ENCODE data around the gene ELMO3. TPM values are rescaled to one million over a fixed set of nuclear protein-coding genes. Genes with fewer than 3 reads are reported as not detected.
A peak's percentile ranks its signal among the peaks of the same experiment; 100 is the strongest.

ELMO3 gene
- polyA plus RNA-seq, 1 donor: 4.7 TPM

DNA sequence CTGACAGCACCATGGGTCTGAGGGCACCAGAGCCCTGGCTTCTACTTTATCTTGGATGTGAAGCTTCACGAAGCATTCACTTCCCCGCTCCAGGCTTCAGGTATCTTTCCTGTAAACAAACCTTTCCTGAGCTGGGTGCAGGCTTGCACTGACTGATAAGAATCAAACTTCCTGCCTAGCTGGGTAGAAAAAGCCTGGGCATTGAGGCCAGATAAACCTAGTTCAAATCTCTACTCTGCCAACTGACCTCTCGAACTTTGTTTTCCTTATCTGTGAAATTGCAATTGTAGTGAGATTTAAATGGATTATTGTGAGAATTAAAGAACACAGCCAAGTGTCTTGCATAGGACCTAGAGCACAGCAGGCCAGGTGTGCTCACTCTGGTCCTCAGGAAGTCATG is 25.1 kb downstream of the ELMO3 start:
- no peak for DNase-seq

DNA sequence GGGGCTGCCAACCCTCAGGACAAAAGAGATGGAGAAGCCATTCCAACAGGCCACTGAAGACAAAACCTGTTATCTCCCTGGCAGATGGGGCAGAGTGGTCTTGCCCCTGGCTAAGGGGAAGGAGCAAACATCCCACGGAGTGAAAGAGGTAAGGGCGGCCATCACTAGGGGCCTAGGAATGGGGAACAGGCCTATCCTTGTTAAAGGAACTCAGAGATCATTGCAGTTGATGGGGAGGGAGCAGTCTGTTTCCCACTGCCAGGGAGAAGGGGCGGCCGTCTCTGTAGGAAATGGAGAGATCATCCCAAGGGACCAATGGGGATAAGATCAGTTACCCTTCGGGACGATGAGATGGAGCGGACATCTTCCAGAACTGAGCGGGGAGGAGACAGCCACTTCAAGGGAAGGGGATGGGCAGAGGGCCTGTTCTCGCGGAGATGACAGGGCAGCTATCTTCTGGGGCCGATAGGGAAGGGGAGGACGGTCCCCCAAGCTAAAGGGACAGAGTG is 27.4 kb downstream of the ELMO3 start:
- no peak for DNase-seq

DNA sequence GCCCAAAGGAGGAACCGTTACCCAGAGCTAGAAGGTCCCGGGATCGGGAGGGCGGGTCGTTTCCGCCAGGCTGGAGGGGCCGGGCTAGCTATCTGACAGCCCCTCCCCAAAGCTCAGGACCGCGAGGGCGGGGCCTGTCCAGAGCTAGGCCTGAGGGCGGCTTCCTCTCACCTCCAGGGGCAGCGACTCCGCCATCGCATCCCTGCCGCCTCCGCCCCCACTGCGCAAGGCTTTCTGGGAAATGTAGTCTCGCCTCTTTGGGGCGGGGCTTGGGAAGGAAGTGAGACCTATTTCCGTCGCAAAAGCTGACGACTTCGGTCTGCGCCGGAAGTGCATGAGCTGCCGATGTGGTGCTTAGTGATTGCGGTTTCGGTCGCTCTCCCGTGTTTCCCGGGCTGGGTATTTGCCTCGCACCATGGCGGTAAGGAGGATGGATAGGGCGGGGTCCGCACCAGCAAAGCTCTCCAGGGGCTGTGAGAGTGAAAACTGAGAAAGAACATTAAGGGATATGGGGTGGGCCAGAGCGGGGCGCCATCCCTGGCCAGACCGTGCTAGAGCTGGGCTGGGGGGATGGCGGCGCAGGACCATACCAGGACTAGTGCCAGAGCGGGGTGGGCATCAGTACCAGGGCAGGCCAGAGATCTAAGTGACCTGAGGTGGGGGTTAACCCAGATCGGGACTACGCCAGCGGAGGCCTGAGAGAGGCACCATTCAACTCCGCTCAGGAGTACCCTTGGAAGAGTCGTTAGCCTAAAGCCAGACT is 28.1 kb downstream of the ELMO3 start, which contains the start of gene TMEM208:
TSS of gene TMEM208 (plus strand) at position 327 of the 763 bp plus-strand sequence. CDS start at position 416, 89 bp downstream.
- peak; percentile 99 for DNase-seq

DNA sequence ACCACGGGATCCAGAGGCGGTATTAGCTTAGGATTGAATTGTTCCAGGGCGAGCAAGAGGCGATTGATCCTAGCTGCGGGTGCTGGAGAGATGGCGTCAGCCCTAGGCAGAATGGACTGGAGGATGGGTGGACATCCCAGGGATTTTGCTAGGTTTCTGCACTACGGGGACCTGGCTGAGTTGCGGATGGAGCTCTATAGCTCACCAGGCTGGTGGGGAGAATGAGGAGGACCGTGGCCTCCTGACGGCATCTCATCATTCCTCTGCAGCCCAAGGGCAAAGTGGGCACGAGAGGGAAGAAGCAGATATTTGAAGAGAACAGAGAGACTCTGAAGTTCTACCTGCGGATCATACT is 28.6 kb downstream of the ELMO3 start:
- DNase-seq: no peak

DNA sequence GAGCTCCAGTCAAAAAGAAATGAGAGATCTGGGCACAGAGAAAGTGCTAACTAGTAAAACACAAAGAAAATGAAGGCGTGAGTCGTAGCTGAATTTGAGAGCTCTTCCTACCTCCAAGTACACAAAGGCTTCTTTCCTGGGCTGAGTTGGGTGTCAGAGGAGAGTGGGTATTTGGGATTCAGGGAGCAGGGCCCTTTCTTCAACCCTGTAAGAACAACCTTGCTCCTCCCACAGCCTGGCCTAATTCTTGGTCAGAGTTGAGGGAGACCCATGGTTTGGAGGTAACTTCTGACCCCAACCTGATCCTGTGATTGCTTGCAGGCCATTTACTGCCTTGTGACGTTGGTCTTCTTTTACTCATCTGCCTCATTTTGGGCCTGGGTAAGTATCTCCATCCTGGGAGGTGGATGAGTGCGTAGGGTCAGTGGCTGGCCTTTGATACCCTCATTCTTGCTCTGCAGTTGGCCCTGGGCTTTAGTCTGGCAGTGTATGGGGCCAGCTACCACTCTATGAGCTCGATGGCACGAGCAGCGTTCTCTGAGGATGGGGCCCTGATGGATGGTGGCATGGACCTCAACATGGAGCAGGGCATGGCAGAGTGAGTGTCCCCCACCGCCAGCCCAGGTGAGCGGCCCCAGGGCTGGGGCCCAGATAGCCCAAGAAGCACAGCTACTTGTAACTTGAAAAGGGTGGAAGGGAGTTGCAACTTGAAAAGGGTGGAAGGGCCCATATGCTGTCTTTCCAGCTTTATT is 29.3 kb downstream of the ELMO3 start:
- DNase-seq: no peak

DNA sequence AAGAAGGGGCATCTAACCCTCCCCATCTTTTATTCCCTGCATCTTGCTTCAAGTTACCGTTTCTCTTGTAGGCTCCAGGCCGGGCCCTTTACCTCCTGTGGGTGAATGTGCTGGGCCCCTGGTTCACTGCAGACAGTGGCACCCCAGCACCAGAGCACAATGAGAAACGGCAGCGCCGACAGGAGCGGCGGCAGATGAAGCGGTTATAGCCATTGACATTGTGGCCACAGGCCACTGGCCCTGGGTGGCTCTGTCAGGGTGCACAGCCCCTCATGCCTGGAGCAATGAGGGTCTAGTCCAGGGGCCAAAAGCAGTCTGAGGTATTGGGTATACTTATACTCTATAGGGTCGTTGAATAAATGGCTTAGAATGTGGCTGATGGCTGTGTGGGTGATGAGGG is 30.0 kb downstream of the ELMO3 start:
- DNase-seq: no peak

DNA sequence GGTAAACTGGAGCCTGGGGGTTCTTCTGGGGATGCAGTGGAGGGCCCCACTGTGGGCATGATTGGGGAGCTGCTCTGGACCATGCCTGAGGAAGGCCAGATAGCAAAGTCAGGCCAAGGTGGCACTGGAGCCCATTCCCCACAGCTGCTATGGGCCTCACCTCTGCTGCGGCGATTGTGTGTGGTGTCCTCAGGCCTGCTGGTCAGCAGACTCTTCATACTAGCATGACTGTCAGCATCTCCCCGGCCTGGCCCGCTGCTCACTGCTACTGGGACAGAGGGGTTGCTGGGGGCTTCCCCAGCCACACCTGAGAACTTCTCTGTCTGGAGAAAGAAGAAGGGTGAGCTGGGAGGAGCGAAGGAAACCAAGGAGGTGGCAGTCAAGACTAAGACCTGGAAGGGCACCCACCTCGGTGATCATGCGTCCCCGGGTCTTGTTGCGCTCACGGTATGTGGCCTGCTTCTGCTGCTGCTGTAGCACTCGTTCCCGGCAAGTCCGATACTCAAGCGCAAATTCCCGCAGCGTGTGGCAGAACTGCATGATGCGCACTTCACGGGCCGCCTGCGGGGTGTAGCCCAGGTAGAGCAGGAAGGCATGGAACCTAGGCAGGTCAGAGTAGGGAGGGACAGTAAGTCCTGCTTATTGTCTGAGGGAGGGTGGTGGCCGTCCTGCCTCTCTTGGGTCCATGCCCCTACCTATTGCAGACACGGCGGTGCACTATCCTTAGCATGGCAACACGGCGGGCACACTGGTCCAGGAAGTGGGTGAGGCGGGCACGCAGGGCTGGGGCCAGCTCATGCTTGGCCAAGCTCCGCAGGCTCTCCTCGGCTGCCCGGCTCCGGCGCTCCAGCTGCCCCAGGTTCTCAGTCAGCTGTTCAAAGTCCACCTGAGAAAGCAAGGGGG is 31.2 kb downstream of the ELMO3 start:
- no peak for DNase-seq

DNA sequence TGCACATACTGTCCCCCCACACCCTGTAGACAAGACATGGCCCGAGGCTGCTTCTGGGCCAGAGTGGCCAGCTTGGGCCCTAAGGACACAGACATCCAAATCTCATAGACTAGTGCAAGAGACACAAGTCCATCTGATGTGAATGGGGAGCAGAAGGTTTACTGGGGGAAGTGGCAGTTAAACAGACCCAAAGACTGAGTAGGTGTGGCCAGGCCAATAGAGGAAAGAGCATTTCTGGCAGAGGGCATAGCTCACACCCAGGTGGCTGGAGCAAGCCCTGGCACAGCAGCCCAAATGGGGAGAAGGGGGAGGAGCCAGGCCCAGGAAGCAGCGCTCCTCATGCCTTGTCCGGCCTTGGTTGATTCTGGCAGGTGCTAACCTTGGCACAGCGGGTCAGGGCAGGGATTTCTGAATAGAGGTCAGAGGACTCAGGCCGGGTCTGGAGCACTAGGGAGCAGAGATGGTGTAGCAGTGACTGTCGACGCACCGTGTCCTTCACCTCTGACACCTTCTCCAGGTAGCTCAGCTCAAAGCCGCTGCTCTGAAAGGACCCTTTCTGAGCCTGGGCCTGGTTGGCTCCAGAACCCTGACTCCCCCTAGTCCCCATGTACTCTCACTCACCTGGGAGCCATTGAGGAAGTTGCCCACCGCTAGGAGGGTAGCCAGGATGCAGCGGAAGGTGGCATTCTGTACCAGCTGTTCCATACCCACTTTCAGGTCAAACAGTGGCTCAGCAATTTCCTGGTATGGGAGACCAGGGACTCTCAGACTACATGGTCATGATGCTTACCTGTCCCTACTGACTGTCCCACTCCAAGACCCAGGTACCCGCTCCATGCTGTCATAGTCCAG is 32.1 kb downstream of the ELMO3 start:
- no peak for DNase-seq

DNA sequence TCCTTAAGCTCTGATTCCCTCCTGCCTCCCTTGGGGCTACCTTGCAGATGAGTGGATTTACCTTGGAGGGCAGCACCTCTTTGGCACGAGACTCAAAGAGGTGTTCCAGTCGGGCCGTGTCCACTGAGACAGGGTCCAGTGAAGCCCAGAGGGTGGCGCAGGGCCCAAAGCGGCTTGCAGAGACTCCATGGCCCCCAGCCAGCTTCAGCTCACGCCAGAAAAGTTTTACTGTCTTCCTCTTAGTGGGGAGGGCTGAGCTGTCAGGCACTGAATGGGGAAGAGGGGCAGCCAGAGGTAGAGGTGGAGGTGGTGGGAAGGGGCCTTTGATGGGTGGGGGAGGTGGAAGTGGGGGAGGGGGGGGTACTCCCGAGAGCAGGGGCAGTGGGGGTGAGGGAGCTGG is 34.7 kb downstream of the ELMO3 start:
- no peak for DNase-seq

DNA sequence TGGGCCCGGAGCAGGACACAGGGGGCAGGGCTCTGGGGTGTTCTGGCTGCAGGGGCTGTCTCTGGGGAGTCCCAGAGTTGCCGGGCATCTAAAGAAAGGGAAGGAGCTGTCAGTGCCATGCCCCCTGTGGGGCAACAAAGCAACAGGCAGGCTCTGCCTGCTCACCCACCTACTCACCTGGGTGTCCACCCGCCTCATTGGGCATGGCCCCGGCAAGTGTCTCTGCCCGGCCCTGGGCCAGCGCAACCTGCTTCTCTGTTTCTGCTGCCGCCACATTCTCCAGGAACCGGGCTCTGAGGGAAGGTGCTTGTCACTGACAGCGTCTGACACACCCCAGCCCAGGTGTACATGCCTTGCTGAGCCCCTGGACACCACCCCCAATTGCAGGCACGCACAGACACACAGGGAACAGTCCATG is 35.3 kb downstream of the ELMO3 start:
- DNase-seq: no peak

DNA sequence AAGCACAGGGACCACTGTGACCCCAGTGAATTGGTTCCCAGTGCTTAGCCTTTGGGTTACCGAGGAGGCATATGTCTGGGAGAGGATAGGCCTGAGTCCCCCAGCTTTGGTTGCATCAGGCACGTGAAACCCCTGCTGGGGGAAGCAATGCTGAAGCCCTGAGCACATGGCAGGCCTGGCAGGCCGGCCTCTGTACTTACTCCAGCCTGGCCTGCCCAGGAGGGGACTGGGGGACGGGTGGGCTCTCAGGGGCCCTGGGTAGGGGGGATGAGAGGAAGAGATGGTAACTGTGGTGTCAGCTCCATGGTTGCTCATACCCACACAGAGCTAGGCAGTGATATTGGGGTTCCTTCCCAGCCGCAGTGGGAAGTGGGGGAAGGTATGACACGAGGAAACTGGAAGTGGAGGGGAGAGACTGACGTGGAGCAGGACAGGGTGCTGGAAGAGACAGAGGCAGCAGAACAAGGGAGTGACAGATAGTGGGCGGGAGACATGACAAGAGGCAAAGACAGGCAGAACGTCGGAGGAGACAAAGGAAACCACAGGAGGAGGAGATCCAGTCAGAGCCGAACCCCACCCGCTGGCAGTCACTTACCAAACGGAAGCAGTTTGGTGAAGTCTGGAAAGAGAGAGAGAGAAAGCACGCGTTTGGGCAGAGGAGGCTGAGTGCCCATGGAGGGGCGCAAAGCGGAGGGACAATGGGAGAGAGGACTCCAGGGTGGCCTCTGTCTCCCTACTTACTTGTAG is 37.1 kb downstream of the ELMO3 start:
- DNase-seq: no peak

DNA sequence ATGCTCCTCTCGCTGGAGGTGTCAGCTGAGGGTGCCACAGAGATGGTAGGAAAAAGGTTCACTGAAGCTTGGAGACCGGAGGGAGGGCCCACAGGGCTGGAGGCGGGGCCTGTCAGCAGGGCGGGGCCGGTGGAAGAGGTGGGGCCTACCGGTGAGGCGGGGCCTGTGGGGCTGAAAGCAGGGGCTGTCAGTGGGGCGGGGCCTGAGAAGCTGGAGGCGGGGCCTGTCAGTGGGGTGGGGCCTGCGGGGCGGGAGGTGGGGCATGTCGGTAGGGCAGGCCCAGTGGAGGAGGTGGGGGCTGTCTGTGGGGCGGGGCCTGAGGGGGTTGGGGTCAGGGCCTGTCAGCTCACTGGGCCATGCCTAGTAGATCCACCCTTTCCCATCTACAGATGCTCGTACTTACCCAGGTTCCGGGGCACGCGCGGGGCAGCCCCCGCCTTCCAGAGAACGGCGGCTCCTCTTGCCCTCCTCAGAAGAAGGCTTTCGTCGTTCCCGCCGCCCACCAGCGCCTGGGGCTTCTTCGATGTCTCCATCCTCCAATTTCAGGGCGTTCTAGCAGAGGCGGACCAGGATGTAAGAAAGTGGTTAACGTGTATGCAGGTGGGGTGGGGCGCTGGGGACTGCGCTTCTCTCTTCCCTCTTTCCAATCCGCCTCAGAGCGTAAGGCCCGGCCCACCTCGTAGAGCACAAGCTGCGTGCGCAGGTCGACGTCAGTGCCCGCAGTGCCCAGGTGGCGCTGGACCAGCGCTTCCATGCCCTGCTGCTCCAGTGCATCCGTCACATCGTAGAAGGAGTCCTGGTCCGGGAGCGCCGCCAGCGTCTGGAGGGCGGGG is 37.8 kb downstream of the ELMO3 start:
- DNase-seq: no peak

DNA sequence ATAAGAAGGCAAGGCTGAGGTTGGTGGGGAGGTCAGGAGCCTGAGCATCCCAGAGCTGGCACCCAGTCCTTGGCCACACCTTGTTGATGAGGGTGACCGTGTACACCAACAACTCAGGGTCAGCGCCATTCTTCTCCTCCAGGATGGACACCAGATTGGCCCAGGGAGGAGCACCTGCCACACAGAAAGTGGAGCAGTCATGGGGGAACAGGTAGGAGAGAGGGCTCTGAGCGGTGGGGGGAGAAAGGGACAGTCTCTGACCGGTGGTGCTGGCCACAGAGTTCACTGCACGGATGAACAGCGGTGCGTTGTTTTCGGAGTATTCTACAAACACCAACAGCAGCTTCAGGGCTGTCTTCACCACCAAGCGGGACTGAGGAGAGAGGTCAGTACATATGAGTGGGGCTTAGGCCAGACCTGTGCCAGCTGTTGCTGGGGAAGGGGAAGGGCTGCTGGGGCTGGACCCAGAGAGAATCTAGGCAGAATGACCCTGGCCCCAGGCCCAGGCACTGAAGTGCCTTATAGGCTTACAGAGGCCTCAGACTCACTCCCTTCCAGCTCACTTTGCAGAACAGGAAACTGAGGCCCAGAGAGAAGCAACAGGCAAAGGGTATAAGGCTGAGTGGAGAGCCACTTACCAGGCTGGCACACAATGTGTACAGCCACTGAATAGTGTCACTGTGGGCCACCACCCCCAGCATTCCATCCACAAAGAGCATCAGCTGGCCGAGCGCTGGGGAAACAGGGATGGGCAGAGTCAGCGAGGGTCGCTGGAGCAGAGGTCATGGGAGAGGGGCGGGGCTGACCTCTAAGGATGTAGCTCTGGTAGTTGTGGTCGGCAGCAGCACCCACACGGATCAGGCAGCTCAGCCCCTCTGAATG is 38.7 kb downstream of the ELMO3 start:
- no peak for DNase-seq

DNA sequence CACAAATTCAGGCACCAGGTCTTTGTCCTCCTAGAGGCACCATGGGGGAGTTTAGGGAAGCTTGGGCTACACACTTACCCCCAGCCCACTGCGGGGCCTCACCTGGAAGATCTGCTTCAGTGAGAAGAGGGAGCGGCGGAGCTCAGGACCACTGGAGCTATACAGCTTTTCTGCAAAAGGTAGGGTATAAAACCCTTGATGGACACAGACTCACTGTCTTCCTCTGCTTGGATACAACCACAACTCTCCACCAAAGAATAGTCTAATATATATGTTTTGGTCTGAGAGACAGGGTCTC is 39.3 kb downstream of the ELMO3 start:
- DNase-seq: no peak

DNA sequence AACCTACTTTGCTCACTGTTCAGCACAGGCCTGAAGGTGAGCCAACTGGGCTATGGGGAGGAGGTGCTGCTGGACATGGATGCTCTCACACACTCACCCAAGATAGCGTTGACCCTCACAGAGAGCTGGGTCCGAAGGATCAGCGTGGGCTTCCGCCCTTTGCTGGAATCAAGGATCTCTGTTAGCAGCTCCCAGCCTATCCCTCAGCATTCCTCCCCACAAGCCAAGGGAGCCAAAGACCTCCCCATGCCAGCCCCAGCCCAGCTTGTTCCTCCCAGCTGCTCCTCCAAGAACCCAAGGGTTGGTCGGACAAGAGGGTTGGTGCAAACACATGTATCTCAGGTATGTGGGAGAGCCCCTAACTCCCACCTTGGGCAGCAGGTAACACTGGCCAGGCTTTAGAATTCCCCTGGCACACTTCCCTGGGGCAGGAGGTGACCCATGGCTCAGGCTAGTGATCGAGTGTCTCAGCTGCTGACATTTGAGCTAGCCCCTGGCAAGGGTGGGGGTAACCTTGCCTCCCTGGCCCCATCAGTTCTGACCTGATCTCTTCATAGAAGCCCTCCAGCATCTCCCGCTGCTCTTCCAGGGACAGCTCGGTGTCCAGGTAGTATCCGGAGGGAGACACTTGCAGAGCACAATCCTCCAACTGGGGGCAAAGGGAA is 40.0 kb downstream of the ELMO3 start:
- DNase-seq: no peak

DNA sequence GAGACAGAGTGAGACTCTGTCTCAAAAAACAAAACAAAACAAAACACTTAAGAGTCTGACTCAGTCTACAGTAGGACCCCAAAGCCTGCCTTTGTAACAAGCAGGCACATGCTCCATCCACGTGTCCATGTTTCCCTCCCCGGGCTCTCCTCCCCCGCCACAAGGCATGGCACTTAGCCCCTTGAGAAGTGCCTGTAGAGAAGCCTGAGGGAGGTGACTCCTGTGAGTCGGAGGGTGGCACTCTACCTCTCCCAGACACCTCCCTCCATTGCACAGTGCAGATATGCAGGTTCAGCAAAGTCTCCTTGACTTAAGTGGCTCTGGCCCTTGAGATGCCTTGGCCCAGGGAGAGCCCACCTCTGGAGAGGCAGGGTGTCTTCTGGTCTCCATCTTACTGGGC is 41.6 kb downstream of the ELMO3 start:
- DNase-seq: no peak

DNA sequence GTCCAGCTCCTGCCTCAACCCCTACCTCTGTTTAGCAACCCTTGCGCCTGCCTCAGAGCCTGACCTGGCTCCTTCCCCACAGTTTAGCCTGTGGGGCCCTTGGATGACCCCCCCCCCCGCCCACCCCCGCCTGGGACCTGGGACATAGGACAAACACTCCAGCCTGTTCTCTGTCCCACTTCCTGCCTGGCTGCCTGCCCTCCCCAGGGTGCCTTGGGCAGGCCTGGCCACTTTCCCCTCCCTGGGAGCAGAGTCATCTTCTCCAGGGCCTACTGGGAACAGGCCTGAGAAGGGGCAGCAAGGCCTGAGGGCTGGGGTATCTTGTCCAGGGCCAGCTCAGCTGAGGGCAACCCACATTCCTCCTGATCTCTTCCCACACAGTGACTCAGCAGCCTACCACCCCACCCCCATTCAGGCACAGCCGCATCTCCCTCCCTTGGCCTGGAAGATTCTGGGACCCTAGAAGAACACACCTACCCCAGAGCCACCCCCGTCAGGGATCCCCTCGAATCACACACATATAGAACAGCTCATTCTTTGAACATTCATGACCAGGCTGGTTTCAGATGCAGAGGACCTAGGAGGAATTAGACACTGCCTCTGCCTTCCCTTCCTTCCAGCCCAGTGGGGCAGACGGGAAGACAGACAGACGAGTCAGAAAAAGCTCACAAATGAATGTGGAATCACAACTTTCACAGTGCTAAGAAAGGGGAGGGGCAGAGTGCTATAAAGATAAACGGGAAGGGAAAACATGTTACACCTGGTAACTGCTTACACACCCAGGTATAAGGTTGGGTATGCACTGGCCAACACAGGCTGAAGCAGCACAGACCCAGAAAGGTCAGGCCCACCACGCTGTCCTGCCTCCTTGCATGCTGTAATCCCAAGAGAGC is 42.3 kb downstream of the ELMO3 start:
- no peak for DNase-seq

Measured in left kidney (tissue), 2 donors.